GM19099 (cell line): ENCODE measurements around the gene TRNT1.

Source experiments
- POLR2A ChIP-seq: IDR thresholded peaks from 3 replicates; pipeline ENCODE4 v1.6.1; 2011; ENCODE audit warnings: low read depth; ENCODE audit not compliant: insufficient read length; ENCODE audit errors: extremely low read depth

The TRNT1 gene

GRCh38 chr3:3105246-3105645 is 21.5 kb upstream of the TRNT1 start:
- no peak for TF ChIP-seq POLR2A

GRCh38 chr3:3105815-3106214 is 20.9 kb upstream of the TRNT1 start:
- no peak for TF ChIP-seq POLR2A

GRCh38 chr3:3107181-3107580 is 19.6 kb upstream of the TRNT1 start:
- no peak for TF ChIP-seq POLR2A

GRCh38 chr3:3107858-3108257 is 18.9 kb upstream of the TRNT1 start:
- no peak for TF ChIP-seq POLR2A

GRCh38 chr3:3109407-3110298 is 17.1 kb upstream of the TRNT1 start:
- no peak for TF ChIP-seq POLR2A

- no peak for TF ChIP-seq POLR2A
Measured at GRCh38 chr3:3110299-3110630, 16.5 kb upstream of the TRNT1 start, which contains the start of gene IL5RA. Gene IL5RA (minus strand): TSS chr3:3110374. CDS start chr3:3104984, 5,390 bp downstream.

- TF ChIP-seq POLR2A: no peak
Measured at GRCh38 chr3:3110749-3111361, 15.9 kb upstream of the TRNT1 start.

GRCh38 chr3:3113042-3113709 is 13.6 kb upstream of the TRNT1 start:
- no peak for TF ChIP-seq POLR2A

GRCh38 chr3:3117651-3118050 is 9.1 kb upstream of the TRNT1 start:
- TF ChIP-seq POLR2A: no peak

GRCh38 chr3:3119393-3119851 is 7.3 kb upstream of the TRNT1 start:
- no peak for TF ChIP-seq POLR2A

GRCh38 chr3:3125977-3126376 is 763 bp upstream of the TRNT1 start:
- TF ChIP-seq POLR2A: no peak

- no peak for TF ChIP-seq POLR2A
Measured at GRCh38 chr3:3127432-3128010, 781 bp downstream of the TRNT1 start.

GRCh38 chr3:3129579-3129978 is 2.8 kb downstream of the TRNT1 start:
- no peak for TF ChIP-seq POLR2A

GRCh38 chr3:3133500-3133899 is 6.8 kb downstream of the TRNT1 start:
- no peak for TF ChIP-seq POLR2A

- no peak for TF ChIP-seq POLR2A
Measured at GRCh38 chr3:3134750-3135448, 8.2 kb downstream of the TRNT1 start.
